ENCODE measurements around the gene PCBP3. TPM values are rescaled to one million over a fixed set of nuclear protein-coding genes. Genes with fewer than 3 reads are reported as not detected.

Gene PCBP3
- total and polyA plus RNA-seq, 4 donors = 0.36 to 1.6 (median 0.42) TPM

GRCh38 chr21:45742247-45742646 is 98.7 kb downstream of the PCBP3 start:
- Histone ChIP-seq H3K4me3 (ENCODE audit: low read depth in 1 of 3, low read length in 3 of 3) (no peak overlapping the region), H3K9me3 (ENCODE audit: control insufficient read depth in 4 of 4, low read length in 3 of 4) (no peaks in the 10 kb centered on the region), H3K9ac (ENCODE audit: low read depth in 1 of 2, low read length in 2 of 2) (no peak overlapping the region), H3K4me1 (ENCODE audit: control insufficient read depth in 4 of 4, insufficient read depth in 4 of 4, low read length in 3 of 4) (no peaks in the 10 kb centered on the region), H3K27me3 (ENCODE audit: control insufficient read depth in 4 of 4, insufficient read depth in 4 of 4, low read length in 3 of 4) (no peaks in the 10 kb centered on the region), H3K27ac (ENCODE audit: low read depth in 1 of 2, low read length in 2 of 2) (no peak overlapping the region), H3K36me3 (ENCODE audit: control insufficient read depth in 4 of 4, insufficient read depth in 3 of 4, low read depth in 1 of 4, low read length in 3 of 4) (no peaks in the 10 kb centered on the region)
- 76% methylated on average over 7 of the region's 7 CpGs for WGBS
- no peak for TF ChIP-seq MAX (IDR thresholded peaks at IDR 0.05)
- no peak for TF ChIP-seq RXRA (IDR thresholded peaks at IDR 0.05)
- TF ChIP-seq CTCF (IDR thresholded peaks at IDR 0.05; ENCODE audit: low read depth, low read length, missing input control) = no peak
- no peak for TF ChIP-seq EGR1 (IDR thresholded peaks at IDR 0.05; ENCODE audit: low read depth in 2 of 2)
- no peak for TF ChIP-seq SP1 (IDR thresholded peaks at IDR 0.05)
- no peak for TF ChIP-seq HNF4G (IDR thresholded peaks at IDR 0.05)
- TF ChIP-seq GABPA (IDR thresholded peaks at IDR 0.05 in 1 of 2, conservative IDR thresholded peaks at IDR 0.05 in 1 of 2) = no peak
- no peak for TF ChIP-seq JUND (IDR thresholded peaks at IDR 0.05)
- no peak for TF ChIP-seq ZBTB33 (IDR thresholded peaks at IDR 0.05)
- no peak for DNase-seq (ENCODE audit: low spot score)

GRCh38 chr21:45745256-45745655 is 101.7 kb downstream of the PCBP3 start:
- Histone ChIP-seq H3K36me3 (ENCODE audit: control insufficient read depth in 4 of 4, insufficient read depth in 3 of 4, low read depth in 1 of 4, low read length in 3 of 4) (no peaks in the 10 kb centered on the region), H3K9me3 (ENCODE audit: control insufficient read depth in 4 of 4, low read length in 3 of 4) (no peaks in the 10 kb centered on the region), H3K27me3 (ENCODE audit: control insufficient read depth in 4 of 4, insufficient read depth in 4 of 4, low read length in 3 of 4) (no peaks in the 10 kb centered on the region), H3K4me3 (ENCODE audit: low read depth in 1 of 3, low read length in 3 of 3) (no peak overlapping the region), H3K9ac (ENCODE audit: low read depth in 1 of 2, low read length in 2 of 2) (no peak overlapping the region), H3K4me1 (ENCODE audit: control insufficient read depth in 4 of 4, insufficient read depth in 4 of 4, low read length in 3 of 4) (no peaks in the 10 kb centered on the region), H3K27ac (ENCODE audit: low read depth in 1 of 2, low read length in 2 of 2) (no peak overlapping the region)
- DNase-seq (ENCODE audit: low spot score) = no peak
- WGBS = 88% methylated on average over 7 of the region's 7 CpGs
- no peak for TF ChIP-seq ZBTB33 (IDR thresholded peaks at IDR 0.05)
- TF ChIP-seq HNF4G (IDR thresholded peaks at IDR 0.05) = no peak
- no peak for TF ChIP-seq MAX (IDR thresholded peaks at IDR 0.05)
- no peak for TF ChIP-seq YY1 (IDR thresholded peaks at IDR 0.05)
- TF ChIP-seq JUND (IDR thresholded peaks at IDR 0.05) = no peak
- no peak for TF ChIP-seq NR2F2 (IDR thresholded peaks at IDR 0.05)
- TF ChIP-seq GABPA (IDR thresholded peaks at IDR 0.05 in 1 of 2, conservative IDR thresholded peaks at IDR 0.05 in 1 of 2) = no peak
